WTC11 (cell line): ENCODE results near the gene GTF2H1. TPM values are rescaled to one million over a fixed set of nuclear protein-coding genes. Genes with fewer than 3 reads are reported as not detected.

Source experiments
- ATAC-seq: fragments of 200-7000 bp; cut with Tn5 transposase; 2 replicates; pipeline ENCODE4 v1.10.0; 2021; ENCODE audit warnings: mild to moderate bottlenecking, moderate library complexity
- CTCF ChIA-PET: fragments of 300-600 bp; sonication (Branson Sonifier 250); formaldehyde crosslinking; loops from one replicate; lab custom pipeline; 2021; ENCODE audit warnings: antibody characterized with exemption; lab: Charles Lee
- POLR2A ChIA-PET: fragments of 350-600 bp; sonication (Branson Sonifier 250); formaldehyde crosslinking; loops from one replicate; lab custom pipeline; 2021; ENCODE audit warnings: antibody characterized with exemption; lab: Charles Lee
- DNase-seq: peaks from one replicate; pipeline ENCODE4 v3.0.0; 2021; ENCODE audit warnings: low spot score
- H3K27ac Mint-ChIP-seq: 2 replicates; pipeline ENCODE4 v1.8.0; 2021; ENCODE audit warnings: mixed read lengths
- H3K27me3 Mint-ChIP-seq: 2 replicates; pipeline ENCODE4 v1.8.0; 2021; ENCODE audit warnings: low read depth, mild to moderate bottlenecking, moderate library complexity, mixed read lengths
- H3K36me3 Mint-ChIP-seq: 2 replicates; pipeline ENCODE4 v1.8.0; 2021; ENCODE audit warnings: mixed read lengths
- H3K4me1 Mint-ChIP-seq: 2 replicates; pipeline ENCODE4 v1.8.0; 2022; ENCODE audit warnings: mixed read lengths
- H3K4me3 Mint-ChIP-seq: 2 replicates; pipeline ENCODE4 v1.8.0; 2021; ENCODE audit warnings: mild to moderate bottlenecking, moderate library complexity, mixed read lengths
- H3K9me3 Mint-ChIP-seq: 2 replicates; pipeline ENCODE4 v1.8.0; 2021; ENCODE audit warnings: mixed read lengths
- CREB1 ChIP-seq: sonication (generic); formaldehyde crosslinking; IDR thresholded peaks from 2 replicates; pipeline ENCODE4 v1.8.0; 2023; ENCODE audit warnings: mild to moderate bottlenecking, missing genetic modification reagents
- ELF4 ChIP-seq: sonication (generic); formaldehyde crosslinking; IDR thresholded peaks from 2 replicates; pipeline ENCODE4 v1.8.1; 2022; ENCODE audit warnings: low read depth, mild to moderate bottlenecking, moderate library complexity, missing genetic modification reagents
- ESRRA ChIP-seq: sonication (generic); formaldehyde crosslinking; IDR thresholded peaks from 2 replicates; pipeline ENCODE4 v1.8.1; 2022; ENCODE audit warnings: mild to moderate bottlenecking, missing genetic modification reagents, borderline replicate concordance
- GTF2I ChIP-seq: fragments of 250-450 bp; sonication (Bioruptor Pico); conservative IDR thresholded peaks from 2 replicates; pipeline ENCODE4 v1.4.0; 2021; ENCODE audit warnings: mild to moderate bottlenecking
- MYBL2 ChIP-seq: sonication (generic); formaldehyde crosslinking; IDR thresholded peaks from 2 replicates; pipeline ENCODE4 v1.8.1; 2023; ENCODE audit warnings: mild to moderate bottlenecking, moderate library complexity, missing genetic modification reagents
- NFATC4 ChIP-seq: fragments of 250-450 bp; sonication (Bioruptor Pico); IDR thresholded peaks from 2 replicates; pipeline ENCODE4 v1.9.0; 2021; ENCODE audit warnings: mild to moderate bottlenecking
- NR2C2 ChIP-seq: sonication (generic); formaldehyde crosslinking; IDR thresholded peaks from 2 replicates; pipeline ENCODE4 v1.8.0; 2022; ENCODE audit warnings: mild to moderate bottlenecking, missing genetic modification reagents
- ZNF121 ChIP-seq: sonication (generic); formaldehyde crosslinking; IDR thresholded peaks from 2 replicates; pipeline ENCODE4 v1.8.0; 2023; ENCODE audit warnings: missing genetic modification reagents
- ZNF232 ChIP-seq: sonication (generic); formaldehyde crosslinking; IDR thresholded peaks from 2 replicates; pipeline ENCODE4 v1.8.0; 2022; ENCODE audit warnings: mild to moderate bottlenecking, missing genetic modification reagents
- ZNF317 ChIP-seq: sonication (generic); formaldehyde crosslinking; IDR thresholded peaks from 2 replicates; pipeline ENCODE4 v1.8.1; 2023; ENCODE audit warnings: low read depth, mild to moderate bottlenecking, moderate library complexity, missing genetic modification reagents, borderline replicate concordance
- ZNF671 ChIP-seq: fragments of 250-450 bp; sonication (Bioruptor Pico); IDR thresholded peaks from 2 replicates; pipeline ENCODE4 v1.8.0; 2021; ENCODE audit warnings: mild to moderate bottlenecking
- total RNA-seq: library from RNA; stranded (reverse); gene quantifications from 3 replicates; pipeline ENCODE4 v1.2.3, GENCODE V29; 2021
- TF ChIP-seq, protein P1 (sequence below): sonication (generic); formaldehyde crosslinking; IDR thresholded peaks from 2 replicates; pipeline ENCODE4 v1.8.1; 2023; ENCODE audit warnings: mild to moderate bottlenecking, missing genetic modification reagents, moderate library complexity
- TF ChIP-seq, protein P2 (sequence below): sonication (generic); formaldehyde crosslinking; IDR thresholded peaks from 2 replicates; pipeline ENCODE4 v1.8.1; 2022; ENCODE audit warnings: mild to moderate bottlenecking, moderate library complexity, missing genetic modification reagents
- TF ChIP-seq, protein P3 (sequence below): sonication (generic); formaldehyde crosslinking; IDR thresholded peaks from 2 replicates; pipeline ENCODE4 v1.8.0; 2022; ENCODE audit warnings: mild to moderate bottlenecking, missing genetic modification reagents
- TF ChIP-seq, protein P4 (sequence below): fragments of 250-450 bp; sonication (Bioruptor Pico); IDR thresholded peaks from 2 replicates; pipeline ENCODE4 v2.1.2; 2022; ENCODE audit warnings: mild to moderate bottlenecking, moderate library complexity
- TF ChIP-seq, protein P5 (sequence below): sonication (generic); formaldehyde crosslinking; IDR thresholded peaks from 2 replicates; pipeline ENCODE4 v1.8.1; 2023; ENCODE audit warnings: mild to moderate bottlenecking, moderate library complexity, missing genetic modification reagents
- TF ChIP-seq, protein P6 (sequence below): sonication (generic); formaldehyde crosslinking; IDR thresholded peaks from 2 replicates; pipeline ENCODE4 v1.8.0; 2022; ENCODE audit warnings: mild to moderate bottlenecking, missing genetic modification reagents
- TF ChIP-seq, protein P7 (sequence below): fragments of 250-450 bp; sonication (Bioruptor Pico); IDR thresholded peaks from 2 replicates; pipeline ENCODE4 v1.9.0; 2021; ENCODE audit warnings: mild to moderate bottlenecking, borderline replicate concordance
- TF ChIP-seq, protein P8 (sequence below): sonication (generic); formaldehyde crosslinking; IDR thresholded peaks from 2 replicates; pipeline ENCODE4 v1.8.0; 2022; ENCODE audit warnings: mild to moderate bottlenecking, missing genetic modification reagents

Gene GTF2H1
- total RNA-seq, 1 experiment from 2014 or later: 24.1 TPM

DNA sequence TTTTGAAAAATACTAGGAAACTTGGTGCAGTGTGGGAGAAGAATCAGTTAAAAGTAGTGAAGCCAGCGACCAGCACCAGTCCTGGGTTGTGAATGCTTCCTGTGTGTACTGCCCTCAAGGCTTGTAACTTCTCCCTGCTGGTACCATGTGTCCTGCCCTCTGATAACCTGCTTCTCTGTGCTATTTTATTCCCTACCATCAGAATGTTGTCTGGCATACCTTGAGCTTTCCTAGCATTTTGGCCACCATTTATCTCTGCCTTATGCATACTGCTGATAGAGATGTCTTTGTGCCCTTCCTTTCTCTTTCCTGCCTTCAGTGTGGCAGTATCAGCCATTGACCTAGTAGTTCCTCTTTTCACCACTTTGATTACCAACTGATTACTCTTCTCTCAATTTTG is 2.0 kb downstream of the GTF2H1 start:
- CTCF ChIA-PET: no interaction called here
- Mint-ChIP-seq H3K4me3 (peak overlapping the region; percentile 96), H3K9me3 (no peaks in the 10 kb centered on the region), H3K27ac (no peak overlapping the region), H3K4me1 (peaks cover 34% of the 10 kb centered on the region), H3K27me3 (no peaks in the 10 kb centered on the region), H3K36me3 (peaks cover 9% of the 10 kb centered on the region)
- ATAC-seq (no peak), DNase-seq (no peak)
- TF ChIP-seq NR2C2 (CRISPR knock-in tag) (no peak), ZNF317 (CRISPR knock-in tag) (no peak)
- POLR2A ChIA-PET: no interaction called here

DNA sequence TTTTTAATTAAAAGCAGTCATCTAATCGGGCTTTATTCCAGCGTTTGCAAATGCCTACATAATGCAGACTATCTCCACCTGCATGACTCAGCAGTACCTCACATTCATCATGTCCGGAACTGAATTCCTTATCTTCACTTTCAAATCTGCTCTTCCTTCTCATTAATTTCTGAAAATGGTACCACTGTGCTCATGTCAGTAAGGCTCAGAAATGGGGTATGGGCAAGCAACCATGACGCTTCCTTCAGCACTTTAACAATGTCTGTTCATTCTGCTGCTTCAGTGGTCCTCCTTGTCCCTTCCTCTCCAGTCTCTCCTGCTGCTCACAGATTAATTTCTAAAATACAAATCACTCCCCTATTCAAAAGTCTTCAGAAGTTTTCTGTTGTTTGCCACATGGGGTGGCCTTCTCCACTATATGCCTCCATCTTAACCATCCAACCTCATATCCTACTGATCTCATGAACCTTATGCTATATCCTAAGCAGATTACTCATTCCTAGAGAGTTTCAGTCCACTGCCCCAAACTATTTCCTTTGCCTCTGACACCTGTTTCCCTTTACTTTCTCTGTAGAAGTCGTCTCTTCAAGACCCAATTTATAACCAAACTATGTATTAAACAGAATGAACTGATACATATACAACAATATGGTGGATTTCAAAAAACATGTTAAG is 7.0 kb downstream of the GTF2H1 start:
- no peak for ATAC-seq
- peaks cover 16% of the 10 kb centered on the region for H3K4me1 Mint-ChIP-seq

DNA sequence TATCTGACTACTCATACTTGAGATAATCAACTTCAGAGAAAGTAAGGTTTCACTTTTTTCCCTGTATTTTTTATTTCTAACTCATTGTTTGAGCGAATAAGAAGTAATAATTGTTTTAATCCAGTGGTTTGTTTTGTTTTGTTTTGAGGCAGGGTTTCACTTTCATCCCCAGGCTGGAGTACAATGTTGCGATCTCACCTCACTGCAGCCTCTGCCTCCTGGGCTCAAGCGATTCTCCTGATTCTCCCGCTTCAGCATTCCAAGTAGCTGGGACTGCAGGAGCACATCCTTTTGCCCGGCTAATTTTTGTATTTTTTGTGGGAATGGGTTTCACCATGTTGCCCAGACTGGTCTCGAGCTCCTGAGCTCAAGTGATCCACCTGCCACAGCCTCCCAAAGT is 8.6 kb downstream of the GTF2H1 start:
- Mint-ChIP-seq H3K27ac (0 out of 2 replicates have a peak overlapping the region, but pooled peaks have one; percentile 43), H3K4me3 (no peak overlapping the region), H3K27me3 (no peaks in the 10 kb centered on the region), H3K9me3 (no peaks in the 10 kb centered on the region), H3K4me1 (peaks cover 10% of the 10 kb centered on the region), H3K36me3 (peaks cover 32% of the 10 kb centered on the region)
- no peak for ATAC-seq
- ChIA-PET POLR2A (no interaction called here), CTCF (interaction anchor here (1.0 kb wide), 1 partner anchor 87 kb away, joined by 3 read pairs; no protein-coding TSS in a partner anchor)
- no peak for DNase-seq
- TF ChIP-seq, protein P1, sequence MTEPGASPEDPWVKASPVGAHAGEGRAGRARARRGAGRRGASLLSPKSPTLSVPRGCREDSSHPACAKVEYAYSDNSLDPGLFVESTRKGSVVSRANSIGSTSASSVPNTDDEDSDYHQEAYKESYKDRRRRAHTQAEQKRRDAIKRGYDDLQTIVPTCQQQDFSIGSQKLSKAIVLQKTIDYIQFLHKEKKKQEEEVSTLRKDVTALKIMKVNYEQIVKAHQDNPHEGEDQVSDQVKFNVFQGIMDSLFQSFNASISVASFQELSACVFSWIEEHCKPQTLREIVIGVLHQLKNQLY (CRISPR knock-in tag): no peak
- TF ChIP-seq, protein P2, sequence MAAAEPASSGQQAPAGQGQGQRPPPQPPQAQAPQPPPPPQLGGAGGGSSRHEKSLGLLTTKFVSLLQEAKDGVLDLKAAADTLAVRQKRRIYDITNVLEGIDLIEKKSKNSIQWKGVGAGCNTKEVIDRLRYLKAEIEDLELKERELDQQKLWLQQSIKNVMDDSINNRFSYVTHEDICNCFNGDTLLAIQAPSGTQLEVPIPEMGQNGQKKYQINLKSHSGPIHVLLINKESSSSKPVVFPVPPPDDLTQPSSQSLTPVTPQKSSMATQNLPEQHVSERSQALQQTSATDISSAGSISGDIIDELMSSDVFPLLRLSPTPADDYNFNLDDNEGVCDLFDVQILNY (CRISPR knock-in tag): no peak
- TF ChIP-seq CREB1 (CRISPR knock-in tag) (no peak), ZNF671 (no peak), ZNF232 (CRISPR knock-in tag) (no peak), GTF2I (no peak), NFATC4 (no peak), ELF4 (no peak)
- TF ChIP-seq, protein P3, sequence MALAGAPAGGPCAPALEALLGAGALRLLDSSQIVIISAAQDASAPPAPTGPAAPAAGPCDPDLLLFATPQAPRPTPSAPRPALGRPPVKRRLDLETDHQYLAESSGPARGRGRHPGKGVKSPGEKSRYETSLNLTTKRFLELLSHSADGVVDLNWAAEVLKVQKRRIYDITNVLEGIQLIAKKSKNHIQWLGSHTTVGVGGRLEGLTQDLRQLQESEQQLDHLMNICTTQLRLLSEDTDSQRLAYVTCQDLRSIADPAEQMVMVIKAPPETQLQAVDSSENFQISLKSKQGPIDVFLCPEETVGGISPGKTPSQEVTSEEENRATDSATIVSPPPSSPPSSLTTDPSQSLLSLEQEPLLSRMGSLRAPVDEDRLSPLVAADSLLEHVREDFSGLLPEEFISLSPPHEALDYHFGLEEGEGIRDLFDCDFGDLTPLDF: no peak
- TF ChIP-seq, protein P4, sequence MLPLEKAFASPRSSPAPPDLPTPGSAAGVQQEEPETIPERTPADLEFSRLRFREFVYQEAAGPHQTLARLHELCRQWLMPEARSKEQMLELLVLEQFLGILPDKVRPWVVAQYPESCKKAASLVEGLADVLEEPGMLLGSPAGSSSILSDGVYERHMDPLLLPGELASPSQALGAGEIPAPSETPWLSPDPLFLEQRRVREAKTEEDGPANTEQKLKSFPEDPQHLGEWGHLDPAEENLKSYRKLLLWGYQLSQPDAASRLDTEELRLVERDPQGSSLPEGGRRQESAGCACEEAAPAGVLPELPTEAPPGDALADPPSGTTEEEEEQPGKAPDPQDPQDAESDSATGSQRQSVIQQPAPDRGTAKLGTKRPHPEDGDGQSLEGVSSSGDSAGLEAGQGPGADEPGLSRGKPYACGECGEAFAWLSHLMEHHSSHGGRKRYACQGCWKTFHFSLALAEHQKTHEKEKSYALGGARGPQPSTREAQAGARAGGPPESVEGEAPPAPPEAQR (CRISPR knock-in tag): no peak
- TF ChIP-seq, protein P5, sequence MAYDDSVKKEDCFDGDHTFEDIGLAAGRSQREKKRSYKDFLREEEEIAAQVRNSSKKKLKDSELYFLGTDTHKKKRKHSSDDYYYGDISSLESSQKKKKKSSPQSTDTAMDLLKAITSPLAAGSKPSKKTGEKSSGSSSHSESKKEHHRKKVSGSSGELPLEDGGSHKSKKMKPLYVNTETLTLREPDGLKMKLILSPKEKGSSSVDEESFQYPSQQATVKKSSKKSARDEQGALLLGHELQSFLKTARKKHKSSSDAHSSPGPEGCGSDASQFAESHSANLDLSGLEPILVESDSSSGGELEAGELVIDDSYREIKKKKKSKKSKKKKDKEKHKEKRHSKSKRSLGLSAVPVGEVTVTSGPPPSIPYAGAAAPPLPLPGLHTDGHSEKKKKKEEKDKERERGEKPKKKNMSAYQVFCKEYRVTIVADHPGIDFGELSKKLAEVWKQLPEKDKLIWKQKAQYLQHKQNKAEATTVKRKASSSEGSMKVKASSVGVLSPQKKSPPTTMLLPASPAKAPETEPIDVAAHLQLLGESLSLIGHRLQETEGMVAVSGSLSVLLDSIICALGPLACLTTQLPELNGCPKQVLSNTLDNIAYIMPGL (CRISPR knock-in tag): no peak
- TF ChIP-seq, protein P6, sequence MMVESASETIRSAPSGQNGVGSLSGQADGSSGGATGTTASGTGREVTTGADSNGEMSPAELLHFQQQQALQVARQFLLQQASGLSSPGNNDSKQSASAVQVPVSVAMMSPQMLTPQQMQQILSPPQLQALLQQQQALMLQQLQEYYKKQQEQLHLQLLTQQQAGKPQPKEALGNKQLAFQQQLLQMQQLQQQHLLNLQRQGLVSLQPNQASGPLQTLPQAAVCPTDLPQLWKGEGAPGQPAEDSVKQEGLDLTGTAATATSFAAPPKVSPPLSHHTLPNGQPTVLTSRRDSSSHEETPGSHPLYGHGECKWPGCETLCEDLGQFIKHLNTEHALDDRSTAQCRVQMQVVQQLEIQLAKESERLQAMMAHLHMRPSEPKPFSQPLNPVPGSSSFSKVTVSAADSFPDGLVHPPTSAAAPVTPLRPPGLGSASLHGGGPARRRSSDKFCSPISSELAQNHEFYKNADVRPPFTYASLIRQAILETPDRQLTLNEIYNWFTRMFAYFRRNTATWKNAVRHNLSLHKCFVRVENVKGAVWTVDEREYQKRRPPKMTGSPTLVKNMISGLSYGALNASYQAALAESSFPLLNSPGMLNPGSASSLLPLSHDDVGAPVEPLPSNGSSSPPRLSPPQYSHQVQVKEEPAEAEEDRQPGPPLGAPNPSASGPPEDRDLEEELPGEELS (CRISPR knock-in tag): no peak
- TF ChIP-seq, protein P7, sequence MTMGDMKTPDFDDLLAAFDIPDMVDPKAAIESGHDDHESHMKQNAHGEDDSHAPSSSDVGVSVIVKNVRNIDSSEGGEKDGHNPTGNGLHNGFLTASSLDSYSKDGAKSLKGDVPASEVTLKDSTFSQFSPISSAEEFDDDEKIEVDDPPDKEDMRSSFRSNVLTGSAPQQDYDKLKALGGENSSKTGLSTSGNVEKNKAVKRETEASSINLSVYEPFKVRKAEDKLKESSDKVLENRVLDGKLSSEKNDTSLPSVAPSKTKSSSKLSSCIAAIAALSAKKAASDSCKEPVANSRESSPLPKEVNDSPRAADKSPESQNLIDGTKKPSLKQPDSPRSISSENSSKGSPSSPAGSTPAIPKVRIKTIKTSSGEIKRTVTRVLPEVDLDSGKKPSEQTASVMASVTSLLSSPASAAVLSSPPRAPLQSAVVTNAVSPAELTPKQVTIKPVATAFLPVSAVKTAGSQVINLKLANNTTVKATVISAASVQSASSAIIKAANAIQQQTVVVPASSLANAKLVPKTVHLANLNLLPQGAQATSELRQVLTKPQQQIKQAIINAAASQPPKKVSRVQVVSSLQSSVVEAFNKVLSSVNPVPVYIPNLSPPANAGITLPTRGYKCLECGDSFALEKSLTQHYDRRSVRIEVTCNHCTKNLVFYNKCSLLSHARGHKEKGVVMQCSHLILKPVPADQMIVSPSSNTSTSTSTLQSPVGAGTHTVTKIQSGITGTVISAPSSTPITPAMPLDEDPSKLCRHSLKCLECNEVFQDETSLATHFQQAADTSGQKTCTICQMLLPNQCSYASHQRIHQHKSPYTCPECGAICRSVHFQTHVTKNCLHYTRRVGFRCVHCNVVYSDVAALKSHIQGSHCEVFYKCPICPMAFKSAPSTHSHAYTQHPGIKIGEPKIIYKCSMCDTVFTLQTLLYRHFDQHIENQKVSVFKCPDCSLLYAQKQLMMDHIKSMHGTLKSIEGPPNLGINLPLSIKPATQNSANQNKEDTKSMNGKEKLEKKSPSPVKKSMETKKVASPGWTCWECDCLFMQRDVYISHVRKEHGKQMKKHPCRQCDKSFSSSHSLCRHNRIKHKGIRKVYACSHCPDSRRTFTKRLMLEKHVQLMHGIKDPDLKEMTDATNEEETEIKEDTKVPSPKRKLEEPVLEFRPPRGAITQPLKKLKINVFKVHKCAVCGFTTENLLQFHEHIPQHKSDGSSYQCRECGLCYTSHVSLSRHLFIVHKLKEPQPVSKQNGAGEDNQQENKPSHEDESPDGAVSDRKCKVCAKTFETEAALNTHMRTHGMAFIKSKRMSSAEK (CRISPR knock-in tag): no peak

More for the DNA sequence above, 7.0 kb downstream of the GTF2H1 start:
- DNase-seq: no peak
- Mint-ChIP-seq H3K9me3 (no peaks in the 10 kb centered on the region), H3K4me3 (no peak overlapping the region), H3K27ac (peak overlapping the region; percentile 71), H3K27me3 (no peaks in the 10 kb centered on the region), H3K36me3 (peaks cover 21% of the 10 kb centered on the region)
- ChIA-PET CTCF (no interaction called here), POLR2A (no interaction called here)
- TF ChIP-seq MYBL2 (CRISPR knock-in tag) (no peak), ZNF121 (CRISPR knock-in tag) (no peak), ZNF671 (no peak), ESRRA (CRISPR knock-in tag) (no peak)
- TF ChIP-seq, protein P8, sequence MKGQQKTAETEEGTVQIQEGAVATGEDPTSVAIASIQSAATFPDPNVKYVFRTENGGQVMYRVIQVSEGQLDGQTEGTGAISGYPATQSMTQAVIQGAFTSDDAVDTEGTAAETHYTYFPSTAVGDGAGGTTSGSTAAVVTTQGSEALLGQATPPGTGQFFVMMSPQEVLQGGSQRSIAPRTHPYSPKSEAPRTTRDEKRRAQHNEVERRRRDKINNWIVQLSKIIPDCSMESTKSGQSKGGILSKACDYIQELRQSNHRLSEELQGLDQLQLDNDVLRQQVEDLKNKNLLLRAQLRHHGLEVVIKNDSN (CRISPR knock-in tag): no peak
